HEK293 (cell line): ENCODE measurements around the gene PKDCC.

Experiments used
- CTCF ChIA-PET: fragments of 350-600 bp; formaldehyde crosslinking; extraction: SDS; loops from one replicate; lab custom pipeline; 2021; ENCODE audit warnings: antibody characterized with exemption; lab: Yijun Ruan, JAX
- POLR2A ChIA-PET: fragments of 300-600 bp; formaldehyde crosslinking; extraction: SDS; loops from one replicate; lab custom pipeline; 2020; ENCODE audit warnings: antibody characterized with exemption, inconsistent platforms; lab: Yijun Ruan, JAX
- H3K27ac ChIP-seq: fragments of 200-500 bp; sonication (Bioruptor generic); 2 replicates; pipeline ENCODE4 v1.5.1; 2014; ENCODE audit warnings: low read depth, low read length, control low read depth, inconsistent platforms; ENCODE audit errors: extremely low read depth
- H3K36me3 ChIP-seq, 2 experiments: fragments of 200-500 bp in 1 of 2; sonication (Bioruptor generic) in 1 of 2; 1 replicate in 1 of 2; 2 replicates in 1 of 2; pipeline ENCODE4 v1.5.1; 2014 to 2017; ENCODE audit warnings: inconsistent platforms in 2 of 2, low read length in 2 of 2; ENCODE audit not compliant: control insufficient read depth in 2 of 2, insufficient read depth in 1 of 2
- H3K4me1 ChIP-seq: fragments of 200-500 bp; sonication (Bioruptor generic); 2 replicates; pipeline ENCODE4 v1.5.1; 2014; ENCODE audit warnings: mild to moderate bottlenecking, low read length, inconsistent platforms; ENCODE audit not compliant: control insufficient read depth, insufficient read depth
- H3K4me3 ChIP-seq: 2 replicates; pipeline ENCODE4 v1.5.1; 2011; ENCODE audit warnings: low read depth, mild to moderate bottlenecking, control low read depth, low read length, moderate library complexity
- H3K9me3 ChIP-seq: fragments of 200-500 bp; sonication (Bioruptor generic); 2 replicates; pipeline ENCODE4 v1.5.1; 2014; ENCODE audit warnings: low read depth, low read length, inconsistent platforms; ENCODE audit not compliant: control insufficient read depth, insufficient read depth
- BCL11A ChIP-seq: fragments of 450-650 bp; formaldehyde crosslinking; IDR thresholded peaks from 2 replicates; pipeline ENCODE4 v1.5.1; 2016; ENCODE audit warnings: low read depth, missing biosample characterization, missing genetic modification characterization
- GFI1B ChIP-seq: fragments of 450-650 bp; formaldehyde crosslinking; IDR thresholded peaks from 2 replicates; pipeline ENCODE4 v1.5.1; 2016; ENCODE audit warnings: missing biosample characterization, missing genetic modification characterization
- GLI4 ChIP-seq: fragments of 450-650 bp; formaldehyde crosslinking; IDR thresholded peaks from 2 replicates; pipeline ENCODE4 v1.5.1; 2016; ENCODE audit warnings: missing biosample characterization, missing genetic modification characterization
- KLF10 ChIP-seq: fragments of 450-650 bp; IDR thresholded peaks from 2 replicates; pipeline ENCODE4 v1.5.1; 2018; ENCODE audit warnings: missing biosample characterization, mild to moderate bottlenecking, missing genetic modification characterization
- TSHZ1 ChIP-seq: fragments of 450-650 bp; formaldehyde crosslinking; IDR thresholded peaks from 2 replicates; pipeline ENCODE4 v1.5.1; 2016; ENCODE audit warnings: missing biosample characterization, missing genetic modification characterization, borderline replicate concordance
- ZBTB21 ChIP-seq: fragments of 450-650 bp; formaldehyde crosslinking; IDR thresholded peaks from 2 replicates; pipeline ENCODE4 v1.5.1; 2017; ENCODE audit warnings: missing biosample characterization, missing genetic modification characterization
- ZNF2 ChIP-seq: fragments of 450-650 bp; formaldehyde crosslinking; IDR thresholded peaks from 2 replicates; pipeline ENCODE4 v1.5.1; 2016; ENCODE audit warnings: missing biosample characterization, missing genetic modification characterization
- ZNF202 ChIP-seq: fragments of 450-650 bp; formaldehyde crosslinking; IDR thresholded peaks from 2 replicates; pipeline ENCODE4 v1.5.1; 2016; ENCODE audit warnings: missing biosample characterization, missing genetic modification characterization, borderline replicate concordance
- ZNF23 ChIP-seq: fragments of 450-650 bp; formaldehyde crosslinking; IDR thresholded peaks from 2 replicates; pipeline ENCODE4 v1.5.1; 2016; ENCODE audit warnings: missing biosample characterization, missing genetic modification characterization, borderline replicate concordance
- ZNF239 ChIP-seq: fragments of 450-650 bp; formaldehyde crosslinking; IDR thresholded peaks from 2 replicates; pipeline ENCODE4 v1.5.1; 2016; ENCODE audit warnings: missing biosample characterization, missing genetic modification characterization
- ZNF302 ChIP-seq: fragments of 450-650 bp; formaldehyde crosslinking; IDR thresholded peaks from 2 replicates; pipeline ENCODE4 v1.5.1; 2016; ENCODE audit warnings: missing biosample characterization, missing genetic modification characterization, low read depth
- ZNF366 ChIP-seq: fragments of 450-650 bp; formaldehyde crosslinking; conservative IDR thresholded peaks from 2 replicates; pipeline ENCODE4 v1.5.1; 2016; ENCODE audit warnings: missing biosample characterization, missing genetic modification characterization
- ZNF488 ChIP-seq: fragments of 450-650 bp; formaldehyde crosslinking; IDR thresholded peaks from 2 replicates; pipeline ENCODE4 v1.5.1; 2016; ENCODE audit warnings: missing biosample characterization, missing genetic modification characterization
- ZNF514 ChIP-seq: fragments of 450-650 bp; formaldehyde crosslinking; IDR thresholded peaks from 2 replicates; pipeline ENCODE4 v1.5.1; 2016; ENCODE audit warnings: missing biosample characterization, missing genetic modification characterization
- ZNF561 ChIP-seq: fragments of 450-650 bp; IDR thresholded peaks from 2 replicates; pipeline ENCODE4 v1.5.1; 2018; ENCODE audit warnings: missing biosample characterization, missing genetic modification characterization, borderline replicate concordance
- ZNF600 ChIP-seq: fragments of 450-650 bp; formaldehyde crosslinking; IDR thresholded peaks from 2 replicates; pipeline ENCODE4 v1.5.1; 2016; ENCODE audit warnings: missing biosample characterization, missing genetic modification characterization
- ZNF658 ChIP-seq: fragments of 450-650 bp; formaldehyde crosslinking; IDR thresholded peaks from 2 replicates; pipeline ENCODE4; 2016; ENCODE audit warnings: missing biosample characterization, missing genetic modification characterization
- ZNF664 ChIP-seq: fragments of 450-650 bp; formaldehyde crosslinking; IDR thresholded peaks from 2 replicates; pipeline ENCODE4 v1.5.1; 2016; ENCODE audit warnings: missing biosample characterization, missing genetic modification characterization
- ZNF777 ChIP-seq: fragments of 450-650 bp; formaldehyde crosslinking; IDR thresholded peaks from 2 replicates; pipeline ENCODE4 v1.5.1; 2017; ENCODE audit warnings: missing biosample characterization, missing genetic modification characterization, borderline replicate concordance
- ZSCAN23 ChIP-seq: fragments of 450-650 bp; formaldehyde crosslinking; IDR thresholded peaks from 2 replicates; pipeline ENCODE4 v1.5.1; 2016; ENCODE audit warnings: missing biosample characterization, missing genetic modification characterization
- ZSCAN30 ChIP-seq: fragments of 450-650 bp; IDR thresholded peaks from 2 replicates; pipeline ENCODE4 v1.5.1; 2018; ENCODE audit warnings: missing biosample characterization, mild to moderate bottlenecking, missing genetic modification characterization, moderate library complexity

The PKDCC gene

GRCh38 chr2:42060718-42061619 is 13.1 kb downstream of the PKDCC start:
- POLR2A ChIA-PET: interaction anchor here (0.9 kb wide), 1 partner anchor 12 kb away, joined by 4 read pairs; no protein-coding TSS in a partner anchor
- Histone ChIP-seq H3K4me1 (peaks cover 18% of the 10 kb centered on the region), H3K9me3 (no peaks in the 10 kb centered on the region)
- CTCF ChIA-PET: interaction anchor here (0.6 to 3.3 kb wide), 3 partner anchors 26 to 324 kb away, joined by 3 to 12 read pairs (median 4); no protein-coding TSS in a partner anchor
- TF ChIP-seq ZNF664 (tag by site-specific recombination): 0 out of 2 replicates have a peak, but pooled peaks have one; percentile 8
- TF ChIP-seq KLF10 (tag by site-specific recombination): no peak
- TF ChIP-seq ZNF561: no peak
- no peak for TF ChIP-seq ZNF366
- no peak for TF ChIP-seq ZNF777 (tag by site-specific recombination)
- TF ChIP-seq, all 188 proteins: peak for 1
- H3K36me3 ChIP-seq: peaks cover 3 to 37% of the 10 kb centered on the region in 2 experiments; a peak in 2 of 3 replicates
- no peak overlapping the region for H3K4me3 ChIP-seq
- H3K27ac ChIP-seq: no peak overlapping the region

GRCh38 chr2:42061839-42062238 is 14.0 kb downstream of the PKDCC start:
- no peak overlapping the region for H3K4me3 ChIP-seq
- no peak for TF ChIP-seq ZNF488
- TF ChIP-seq ZNF302: no peak
- TF ChIP-seq TSHZ1 (tag by site-specific recombination): no peak
- no peak for TF ChIP-seq ZNF514 (tag by site-specific recombination)
- no peak for TF ChIP-seq ZNF2 (tag by site-specific recombination)
- TF ChIP-seq ZNF658: no peak
- TF ChIP-seq GLI4 (tag by site-specific recombination): no peak
- TF ChIP-seq ZBTB21: no peak
- TF ChIP-seq ZNF202 (tag by site-specific recombination): no peak
- no peak for TF ChIP-seq BCL11A (tag by site-specific recombination)
- no peak for TF ChIP-seq ZNF239 (tag by site-specific recombination)
- TF ChIP-seq ZNF23 (tag by site-specific recombination): no peak
- TF ChIP-seq ZSCAN30 (tag by site-specific recombination): no peak
- no peak for TF ChIP-seq GFI1B (tag by site-specific recombination)
- no peak for TF ChIP-seq ZNF600 (tag by site-specific recombination)
- no peak for TF ChIP-seq ZSCAN23 (tag by site-specific recombination)
- ChIA-PET POLR2A (interaction anchor here (0.9 kb wide), 1 partner anchor 13 kb away, joined by 4 read pairs; no protein-coding TSS in a partner anchor), CTCF (interaction anchor here (0.6 to 3.3 kb wide), 3 partner anchors 25 to 323 kb away, joined by 4 to 12 read pairs (median 11); no protein-coding TSS in a partner anchor)
- H3K4me1 ChIP-seq: peaks cover 18% of the 10 kb centered on the region
- no peak overlapping the region for H3K27ac ChIP-seq
- peaks cover 0 to 29% of the 10 kb centered on the region in 2 experiments; a peak in 1 of 3 replicates for H3K36me3 ChIP-seq
- no peaks in the 10 kb centered on the region for H3K9me3 ChIP-seq
